ENCODE results near the gene RAB23. TPM values are rescaled to one million over a fixed set of nuclear protein-coding genes. Genes with fewer than 3 reads are reported as not detected.

The RAB23 gene
- total RNA-seq, 1 donor from 2014 or later: 18.8 TPM

GRCh38 chr6:57147401-57147800 is 74.7 kb downstream of the RAB23 start:
- Histone ChIP-seq H3K27ac (ENCODE audit: low read depth, low read length) (no peak overlapping the region), H3K4me1 (ENCODE audit: control insufficient read depth in 3 of 3, insufficient read depth in 3 of 3, low read length in 3 of 3) (no peaks in the 10 kb centered on the region), H3K27me3 (ENCODE audit: control insufficient read depth in 3 of 3, insufficient read depth in 3 of 3, low read length in 3 of 3) (no peaks in the 10 kb centered on the region), H3K9me3 (ENCODE audit: control insufficient read depth in 3 of 3, low read length in 3 of 3) (no peaks in the 10 kb centered on the region), H3K9ac (ENCODE audit: low read depth in 1 of 3, low read length in 3 of 3) (no peak overlapping the region), H3K4me3 (ENCODE audit: low read length in 3 of 3) (no peak overlapping the region), H3K36me3 (ENCODE audit: control insufficient read depth in 3 of 3, insufficient read depth in 3 of 3, low read length in 3 of 3) (peaks cover 15 to 29% (median 24%) of the 10 kb centered on the region in 3 donors)

- H3K4me3 ChIP-seq (ENCODE audit: low read length in 3 of 3): no peak overlapping the region
- H3K27ac ChIP-seq (ENCODE audit: low read depth, low read length): no peak overlapping the region
- no peaks in the 10 kb centered on the region for H3K27me3 ChIP-seq (ENCODE audit: control insufficient read depth in 3 of 3, insufficient read depth in 3 of 3, low read length in 3 of 3)
- H3K9ac ChIP-seq (ENCODE audit: low read depth in 1 of 3, low read length in 3 of 3): no peak overlapping the region
- peaks cover 20 to 30% (median 30%) of the 10 kb centered on the region in 3 donors for H3K36me3 ChIP-seq (ENCODE audit: control insufficient read depth in 3 of 3, insufficient read depth in 3 of 3, low read length in 3 of 3)
- H3K9me3 ChIP-seq (ENCODE audit: control insufficient read depth in 3 of 3, low read length in 3 of 3): no peaks in the 10 kb centered on the region
- no peaks in the 10 kb centered on the region for H3K4me1 ChIP-seq (ENCODE audit: control insufficient read depth in 3 of 3, insufficient read depth in 3 of 3, low read length in 3 of 3)
These were observed 78.4 kb downstream of the RAB23 start for GRCh38 chr6:57143690-57144089.

GRCh38 chr6:57142178-57142525 is 80.0 kb downstream of the RAB23 start:
- Histone ChIP-seq H3K9ac (ENCODE audit: low read depth in 1 of 3, low read length in 3 of 3) (no peak overlapping the region), H3K4me3 (ENCODE audit: low read length in 3 of 3) (no peak overlapping the region), H3K4me1 (ENCODE audit: control insufficient read depth in 3 of 3, insufficient read depth in 3 of 3, low read length in 3 of 3) (no peaks in the 10 kb centered on the region), H3K36me3 (ENCODE audit: control insufficient read depth in 3 of 3, insufficient read depth in 3 of 3, low read length in 3 of 3) (peaks cover 9 to 20% (median 16%) of the 10 kb centered on the region in 3 donors), H3K27ac (ENCODE audit: low read depth, low read length) (no peak overlapping the region), H3K9me3 (ENCODE audit: control insufficient read depth in 3 of 3, low read length in 3 of 3) (no peaks in the 10 kb centered on the region), H3K27me3 (ENCODE audit: control insufficient read depth in 3 of 3, insufficient read depth in 3 of 3, low read length in 3 of 3) (no peaks in the 10 kb centered on the region)

- H3K27me3 ChIP-seq (ENCODE audit: control insufficient read depth in 3 of 3, insufficient read depth in 3 of 3, low read length in 3 of 3): no peaks in the 10 kb centered on the region
- H3K4me3 ChIP-seq (ENCODE audit: low read length in 3 of 3): no peak overlapping the region
- H3K27ac ChIP-seq (ENCODE audit: low read depth, low read length): no peak overlapping the region
- H3K9me3 ChIP-seq (ENCODE audit: control insufficient read depth in 3 of 3, low read length in 3 of 3): no peaks in the 10 kb centered on the region
- peaks cover 9 to 18% (median 13%) of the 10 kb centered on the region in 3 donors for H3K36me3 ChIP-seq (ENCODE audit: control insufficient read depth in 3 of 3, insufficient read depth in 3 of 3, low read length in 3 of 3)
- H3K4me1 ChIP-seq (ENCODE audit: control insufficient read depth in 3 of 3, insufficient read depth in 3 of 3, low read length in 3 of 3): no peaks in the 10 kb centered on the region
- H3K9ac ChIP-seq (ENCODE audit: low read depth in 1 of 3, low read length in 3 of 3): no peak overlapping the region
These were observed 80.5 kb downstream of the RAB23 start for GRCh38 chr6:57141451-57142177.

GRCh38 chr6:57138026-57138425 is 84.1 kb downstream of the RAB23 start:
- Histone ChIP-seq H3K27me3 (ENCODE audit: control insufficient read depth in 3 of 3, insufficient read depth in 3 of 3, low read length in 3 of 3) (no peaks in the 10 kb centered on the region), H3K4me1 (ENCODE audit: control insufficient read depth in 3 of 3, insufficient read depth in 3 of 3, low read length in 3 of 3) (no peaks in the 10 kb centered on the region), H3K4me3 (ENCODE audit: low read length in 3 of 3) (no peak overlapping the region), H3K9me3 (ENCODE audit: control insufficient read depth in 3 of 3, low read length in 3 of 3) (no peaks in the 10 kb centered on the region), H3K36me3 (ENCODE audit: control insufficient read depth in 3 of 3, insufficient read depth in 3 of 3, low read length in 3 of 3) (peaks cover 9 to 25% (median 20%) of the 10 kb centered on the region in 3 donors), H3K9ac (ENCODE audit: low read depth in 1 of 3, low read length in 3 of 3) (no peak overlapping the region), H3K27ac (ENCODE audit: low read depth, low read length) (no peak overlapping the region)

GRCh38 chr6:57137350-57137749 is 84.8 kb downstream of the RAB23 start:
- H3K9ac ChIP-seq (ENCODE audit: low read depth in 1 of 3, low read length in 3 of 3): no peak overlapping the region
- H3K4me3 ChIP-seq (ENCODE audit: low read length in 3 of 3): no peak overlapping the region
- no peaks in the 10 kb centered on the region for H3K27me3 ChIP-seq (ENCODE audit: control insufficient read depth in 3 of 3, insufficient read depth in 3 of 3, low read length in 3 of 3)
- H3K36me3 ChIP-seq (ENCODE audit: control insufficient read depth in 3 of 3, insufficient read depth in 3 of 3, low read length in 3 of 3): peaks cover 5 to 23% (median 18%) of the 10 kb centered on the region in 3 donors
- H3K9me3 ChIP-seq (ENCODE audit: control insufficient read depth in 3 of 3, low read length in 3 of 3): no peaks in the 10 kb centered on the region
- H3K27ac ChIP-seq (ENCODE audit: low read depth, low read length): no peak overlapping the region
- no peaks in the 10 kb centered on the region for H3K4me1 ChIP-seq (ENCODE audit: control insufficient read depth in 3 of 3, insufficient read depth in 3 of 3, low read length in 3 of 3)

Other genes starting within 250 kb of the RAB23 start
- gene KIAA1586, start 175.6 kb downstream of the RAB23 start, total RNA-seq: 15.7 TPM
- 56.9 TPM for gene ZNF451, start 132.1 kb downstream of the RAB23 start, total RNA-seq
- gene BAG2, start 50.0 kb downstream of the RAB23 start, total RNA-seq: 7.3 TPM
- gene PRIM2, start 95.3 kb upstream of the RAB23 start, total RNA-seq: 14.6 TPM